Measurements from ENCODE around the gene TBX3.

DNA sequence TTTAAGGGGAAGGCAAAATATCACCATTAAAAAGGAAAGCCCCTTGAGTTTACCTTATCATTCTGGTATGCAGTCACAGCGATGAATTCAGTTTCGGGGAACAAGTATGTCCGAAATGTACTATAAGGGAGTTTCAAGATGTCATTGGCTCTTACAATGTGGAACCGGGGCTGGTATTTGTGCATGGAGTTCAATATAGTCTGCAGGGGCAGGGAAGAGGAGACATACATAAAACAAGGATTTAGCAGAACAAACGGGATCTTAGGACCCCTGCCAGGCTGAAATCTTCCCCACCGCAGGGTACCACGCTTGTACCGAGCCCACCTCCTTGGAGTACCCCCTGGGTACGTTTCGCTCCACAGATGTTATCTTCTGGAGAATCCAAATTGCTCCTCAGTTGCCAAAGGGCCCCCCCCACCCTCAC, 4.5 kb downstream of the TBX3 start:
- TF ChIP-seq, protein P1, sequence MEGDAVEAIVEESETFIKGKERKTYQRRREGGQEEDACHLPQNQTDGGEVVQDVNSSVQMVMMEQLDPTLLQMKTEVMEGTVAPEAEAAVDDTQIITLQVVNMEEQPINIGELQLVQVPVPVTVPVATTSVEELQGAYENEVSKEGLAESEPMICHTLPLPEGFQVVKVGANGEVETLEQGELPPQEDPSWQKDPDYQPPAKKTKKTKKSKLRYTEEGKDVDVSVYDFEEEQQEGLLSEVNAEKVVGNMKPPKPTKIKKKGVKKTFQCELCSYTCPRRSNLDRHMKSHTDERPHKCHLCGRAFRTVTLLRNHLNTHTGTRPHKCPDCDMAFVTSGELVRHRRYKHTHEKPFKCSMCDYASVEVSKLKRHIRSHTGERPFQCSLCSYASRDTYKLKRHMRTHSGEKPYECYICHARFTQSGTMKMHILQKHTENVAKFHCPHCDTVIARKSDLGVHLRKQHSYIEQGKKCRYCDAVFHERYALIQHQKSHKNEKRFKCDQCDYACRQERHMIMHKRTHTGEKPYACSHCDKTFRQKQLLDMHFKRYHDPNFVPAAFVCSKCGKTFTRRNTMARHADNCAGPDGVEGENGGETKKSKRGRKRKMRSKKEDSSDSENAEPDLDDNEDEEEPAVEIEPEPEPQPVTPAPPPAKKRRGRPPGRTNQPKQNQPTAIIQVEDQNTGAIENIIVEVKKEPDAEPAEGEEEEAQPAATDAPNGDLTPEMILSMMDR (IDR thresholded peaks at IDR 0.05; ENCODE audit: borderline replicate concordance, extremely low read depth, low read length, poor library complexity, severe bottlenecking) = no peak
- no peak for TF ChIP-seq EZH2 (IDR thresholded peaks at IDR 0.05; ENCODE audit: borderline replicate concordance, low read depth, low read length, severe bottlenecking)
